Frontal cortex (tissue), 4 donors: ENCODE results near the gene STAT5A. TPM values are rescaled to one million over a fixed set of nuclear protein-coding genes. Genes with fewer than 3 reads are reported as not detected.
"Not testable (repeated sequence)": the region's sequence is repeated elsewhere in the genome, so short reads cannot be mapped to it uniquely, and the experiment has no call there.

Source experiments
- DNase-seq, 2 donors: peaks; one replicate each; pipeline ENCODE4 v3.0.0; 2012; ENCODE audit warnings: low spot score in 2 of 2
- FAIRE-seq: peaks from 2 replicates; lab custom pipeline; 2012; peaks lifted over from hg19 to GRCh38; lab: Jason Lieb, UNC
- total RNA-seq: library from RNA; depleted of rRNA; stranded (reverse); fragments of >200 nt; gene quantifications from one replicate; pipeline ENCODE4 v1.2.3, GENCODE V29; 2014
- donor health status: control.
- donor health status: control.
- donor health status: control.

The STAT5A gene
- total RNA-seq, 1 donor from 2014 or later = 1.6 TPM

GRCh38 chr17:42354956-42355843 lies 66.9 kb downstream of the STAT5A start:
- no peak for FAIRE-seq
- DNase-seq = no peak

- DNase-seq = no peak
- no peak for FAIRE-seq
Measured at GRCh38 chr17:42358434-42358833, 70.1 kb downstream of the STAT5A start.

DNA sequence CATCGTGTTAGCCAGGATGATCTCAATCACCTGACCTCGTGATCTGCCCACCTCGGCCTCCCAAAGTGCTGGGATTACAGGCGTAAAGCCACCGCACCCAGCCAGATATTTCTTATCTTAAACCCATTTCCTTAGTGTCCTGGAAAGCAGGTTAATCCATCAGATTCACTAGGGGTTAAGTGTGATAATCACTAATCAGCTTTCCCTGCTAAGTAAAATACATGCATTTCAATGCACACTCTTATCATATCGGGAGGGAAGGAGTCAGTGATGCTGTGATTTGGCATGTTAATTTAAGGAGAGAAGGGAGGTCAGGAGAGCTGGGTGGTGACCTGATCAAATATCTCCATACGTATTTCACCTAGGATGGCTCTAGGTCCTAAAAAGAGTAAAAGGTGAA lies 70.8 kb downstream of the STAT5A start:
- DNase-seq (no peak), FAIRE-seq (no peak)

- not testable (repeated sequence) for DNase-seq, FAIRE-seq
Measured at GRCh38 chr17:42360388-42360787, 72.1 kb downstream of the STAT5A start.

Other genes starting within 250 kb of the STAT5A start
- 3.7 TPM for gene C17orf113, start 237.9 kb upstream of the STAT5A start, total RNA-seq
- 0.41 TPM for gene ZNF385C, start 190.0 kb upstream of the STAT5A start, total RNA-seq
- 0.82 TPM for gene DHX58, start 175.8 kb upstream of the STAT5A start, total RNA-seq
- gene KAT2A, start 167.1 kb upstream of the STAT5A start, total RNA-seq = 10.2 TPM
- gene HSPB9, start 165.7 kb upstream of the STAT5A start, total RNA-seq = under 0.01 TPM
- gene RAB5C, start 133.5 kb upstream of the STAT5A start, total RNA-seq = 39.1 TPM
- gene KCNH4, start 107.4 kb upstream of the STAT5A start, total RNA-seq = 0.41 TPM
- gene HCRT, start 103.0 kb upstream of the STAT5A start, total RNA-seq = 0.41 TPM
- 6.9 TPM for gene GHDC, start 94.0 kb upstream of the STAT5A start, total RNA-seq
- 17.5 TPM for gene STAT5B, start 12.1 kb upstream of the STAT5A start, total RNA-seq
- gene STAT3, start 99.9 kb downstream of the STAT5A start, total RNA-seq = 26.5 TPM
- gene CAVIN1, start 134.8 kb downstream of the STAT5A start, total RNA-seq = 8.2 TPM
- 207 TPM for gene ATP6V0A1, start 170.4 kb downstream of the STAT5A start, total RNA-seq
- 10.6 TPM for gene NAGLU, start 247.7 kb downstream of the STAT5A start, total RNA-seq